Stimulated activated CD8-positive, alpha-beta memory T cell treated with anti-CD3 and anti-CD28 coated beads, Interleukin-4, amount 100 ng/mL, for 48 hours (primary cell): ENCODE data around the gene LDLRAD3.

Experiments
- DNase-seq: peaks from one replicate; pipeline ENCODE4 v3.0.0-alpha.2; 2020

LDLRAD3 gene

GRCh38 chr11:36109850-36110606 lies 166.2 kb downstream of the LDLRAD3 start:
- no peak for DNase-seq

- DNase-seq = no peak
Observed at GRCh38 chr11:36110668-36111410, 167.0 kb downstream of the LDLRAD3 start.

- no peak for DNase-seq
Observed at GRCh38 chr11:36114095-36114494, 170.2 kb downstream of the LDLRAD3 start.

- no peak for DNase-seq
Observed at GRCh38 chr11:36115378-36115801, 171.5 kb downstream of the LDLRAD3 start.

- no peak for DNase-seq
Observed at GRCh38 chr11:36116161-36116560, 172.3 kb downstream of the LDLRAD3 start.

- DNase-seq = no peak
Observed at GRCh38 chr11:36118084-36118483, 174.2 kb downstream of the LDLRAD3 start.

- DNase-seq = no peak
Observed at GRCh38 chr11:36119300-36119699, 175.4 kb downstream of the LDLRAD3 start.

GRCh38 chr11:36121054-36121453 lies 177.2 kb downstream of the LDLRAD3 start:
- DNase-seq = no peak

GRCh38 chr11:36122671-36123070 lies 178.8 kb downstream of the LDLRAD3 start:
- DNase-seq = no peak

- DNase-seq = no peak
Observed at GRCh38 chr11:36123336-36124101, 179.7 kb downstream of the LDLRAD3 start.

GRCh38 chr11:36126678-36127077 lies 182.8 kb downstream of the LDLRAD3 start:
- no peak for DNase-seq

GRCh38 chr11:36127550-36127949 lies 183.7 kb downstream of the LDLRAD3 start:
- DNase-seq = no peak

- DNase-seq = no peak
Observed at GRCh38 chr11:36129955-36130354, 186.1 kb downstream of the LDLRAD3 start.

GRCh38 chr11:36130401-36130800 lies 186.5 kb downstream of the LDLRAD3 start:
- no peak for DNase-seq

GRCh38 chr11:36131721-36132397 lies 188.0 kb downstream of the LDLRAD3 start:
- peak; percentile 25 for DNase-seq

GRCh38 chr11:36132940-36133339 lies 189.1 kb downstream of the LDLRAD3 start:
- DNase-seq = no peak

GRCh38 chr11:36135076-36135475 lies 191.2 kb downstream of the LDLRAD3 start:
- DNase-seq = no peak

GRCh38 chr11:36139767-36140166 lies 195.9 kb downstream of the LDLRAD3 start:
- no peak for DNase-seq

- no peak for DNase-seq
Observed at GRCh38 chr11:36141196-36141953, 197.5 kb downstream of the LDLRAD3 start.

- DNase-seq = no peak
Observed at GRCh38 chr11:36141956-36142355, 198.1 kb downstream of the LDLRAD3 start.

- no peak for DNase-seq
Observed at GRCh38 chr11:36142439-36142838, 198.6 kb downstream of the LDLRAD3 start.

GRCh38 chr11:36142879-36143278 lies 199.0 kb downstream of the LDLRAD3 start:
- no peak for DNase-seq
